GM03348 (cell line): ENCODE data around the gene DHRS7.

ENCODE experiments used
- DNase-seq: peaks from one replicate; pipeline ENCODE4 v3.0.0; 2012; ENCODE audit warnings: low spot score

DHRS7 gene

GRCh38 chr14:60184905-60185555 is 19.8 kb upstream of the DHRS7 start:
- DNase-seq = no peak

- DNase-seq = peak; percentile 40
Measured at GRCh38 chr14:60184146-60184904, 19.1 kb upstream of the DHRS7 start.

GRCh38 chr14:60183741-60184140 is 18.5 kb upstream of the DHRS7 start:
- DNase-seq = no peak

- no peak for DNase-seq
Measured at GRCh38 chr14:60183138-60183537, 17.9 kb upstream of the DHRS7 start.

GRCh38 chr14:60179431-60179869 is 14.3 kb upstream of the DHRS7 start:
- peak; percentile 36 for DNase-seq

- no peak for DNase-seq
Measured at GRCh38 chr14:60178820-60179219, 13.6 kb upstream of the DHRS7 start.

GRCh38 chr14:60178164-60178563 is 13.0 kb upstream of the DHRS7 start:
- no peak for DNase-seq

GRCh38 chr14:60175255-60175902 is 10.2 kb upstream of the DHRS7 start:
- DNase-seq = no peak

- DNase-seq = no peak
Measured at GRCh38 chr14:60174352-60175254, 9.4 kb upstream of the DHRS7 start.

GRCh38 chr14:60171690-60172089 is 6.5 kb upstream of the DHRS7 start:
- no peak for DNase-seq

GRCh38 chr14:60170948-60171347 is 5.8 kb upstream of the DHRS7 start:
- DNase-seq = no peak

GRCh38 chr14:60169722-60170121 is 4.5 kb upstream of the DHRS7 start:
- DNase-seq = no peak

- no peak for DNase-seq
Measured at GRCh38 chr14:60166142-60166541, 944 bp upstream of the DHRS7 start.

- no peak for DNase-seq
Measured at GRCh38 chr14:60165547-60165876, 314 bp upstream of the DHRS7 start.

- DNase-seq = no peak
Measured at GRCh38 chr14:60164404-60164711, 840 bp downstream of the DHRS7 start.

- DNase-seq = no peak
Measured at GRCh38 chr14:60163693-60164092, 1.5 kb downstream of the DHRS7 start.

- peak; percentile 21 for DNase-seq
Measured at GRCh38 chr14:60161196-60162107, 3.7 kb downstream of the DHRS7 start.

- DNase-seq = no peak
Measured at GRCh38 chr14:60160422-60160821, 4.8 kb downstream of the DHRS7 start.

GRCh38 chr14:60154671-60155070 is 10.5 kb downstream of the DHRS7 start:
- DNase-seq = no peak

- DNase-seq = no peak
Measured at GRCh38 chr14:60153991-60154390, 11.2 kb downstream of the DHRS7 start.

- peak; percentile 91 for DNase-seq
Measured at GRCh38 chr14:60151715-60152114, 13.5 kb downstream of the DHRS7 start.
